Omental fat pad (tissue), 4 donors: Measurements from ENCODE around the gene LRSAM1. TPM values are rescaled to one million over a fixed set of nuclear protein-coding genes. Genes with fewer than 3 reads are reported as not detected.

ENCODE experiments used
- ATAC-seq: fragments of 150-250 bp; one replicate; pipeline ENCODE4 v1.9.1; 2016; ENCODE audit warnings: mild to moderate bottlenecking, moderate library complexity; ENCODE audit not compliant: low FRiP score
- DNase-seq: peaks from one replicate; pipeline ENCODE4 v3.0.0-alpha.2; 2019; ENCODE audit warnings: low spot score
- CTCF ChIP-seq, 3 donors: fragments of 450-650 bp; IDR thresholded peaks; one replicate each; pipeline ENCODE4 v1.5.1; 2016 to 2017; ENCODE audit warnings: antibody characterized with exemption in 3 of 3, mild to moderate bottlenecking in 3 of 3, moderate library complexity in 2 of 3
- total RNA-seq, 4 donors: library from RNA; depleted of rRNA; stranded (reverse); fragments of >200 nt; gene quantifications; one replicate each; pipeline ENCODE4 v1.1.0, GENCODE V29; 2016

LRSAM1 gene
- total RNA-seq, 4 donors from 2014 or later = 8.3 to 14.6 (median 10.8) TPM

GRCh38 chr9:127537014-127537413, 85.7 kb downstream of the LRSAM1 start:
- no peak for TF ChIP-seq CTCF (IDR thresholded peaks at IDR 0.05)
- ATAC-seq = no peak
- no peak for DNase-seq

- no peak for TF ChIP-seq CTCF (IDR thresholded peaks at IDR 0.05)
- DNase-seq = no peak
Measured at GRCh38 chr9:127537792-127538191, 86.5 kb downstream of the LRSAM1 start.

GRCh38 chr9:127538849-127539258, 87.5 kb downstream of the LRSAM1 start:
- ATAC-seq = no peak
- DNase-seq = no peak
- no peak for TF ChIP-seq CTCF (IDR thresholded peaks at IDR 0.05)

More at GRCh38 chr9:127537792-127538191, 86.5 kb downstream of the LRSAM1 start:
- ATAC-seq = no peak

- no peak for DNase-seq
- no peak for TF ChIP-seq CTCF (IDR thresholded peaks at IDR 0.05)
- no peak for ATAC-seq
Measured at GRCh38 chr9:127539259-127539981, 88.1 kb downstream of the LRSAM1 start.

- no peak for ATAC-seq
- TF ChIP-seq CTCF (IDR thresholded peaks at IDR 0.05) = no peak
- no peak for DNase-seq
Measured at GRCh38 chr9:127539982-127540663, 88.8 kb downstream of the LRSAM1 start.

GRCh38 chr9:127540664-127541041, 89.3 kb downstream of the LRSAM1 start:
- ATAC-seq (no peak), DNase-seq (no peak)
- TF ChIP-seq CTCF (IDR thresholded peaks at IDR 0.05) = no peak

GRCh38 chr9:127541176-127541575, 89.9 kb downstream of the LRSAM1 start:
- no peak for DNase-seq
- no peak for ATAC-seq
- no peak for TF ChIP-seq CTCF (IDR thresholded peaks at IDR 0.05)
